Measurements from ENCODE around the gene NEURL2.
A peak's percentile ranks its signal among the peaks of the same experiment; 100 is the strongest.
"Not testable (repeated sequence)": the region's sequence is repeated elsewhere in the genome, so short reads cannot be mapped to it uniquely, and the experiment has no call there.

The NEURL2 gene

DNA sequence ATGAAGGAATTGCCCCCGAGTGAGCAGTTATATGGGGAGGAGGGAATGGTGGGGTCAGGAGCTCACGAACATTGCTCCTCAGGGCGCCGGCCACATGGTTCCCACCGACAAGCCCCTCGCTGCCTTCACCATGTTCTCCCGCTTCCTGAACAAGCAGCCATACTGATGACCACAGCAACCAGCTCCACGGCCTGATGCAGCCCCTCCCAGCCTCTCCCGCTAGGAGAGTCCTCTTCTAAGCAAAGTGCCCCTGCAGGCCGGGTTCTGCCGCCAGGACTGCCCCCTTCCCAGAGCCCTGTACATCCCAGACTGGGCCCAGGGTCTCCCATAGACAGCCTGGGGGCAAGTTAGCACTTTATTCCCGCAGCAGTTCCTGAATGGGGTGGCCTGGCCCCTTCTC lies 7.3 kb upstream of the NEURL2 start:
- no peak for DNase-seq (ENCODE audit: low read depth)

DNA sequence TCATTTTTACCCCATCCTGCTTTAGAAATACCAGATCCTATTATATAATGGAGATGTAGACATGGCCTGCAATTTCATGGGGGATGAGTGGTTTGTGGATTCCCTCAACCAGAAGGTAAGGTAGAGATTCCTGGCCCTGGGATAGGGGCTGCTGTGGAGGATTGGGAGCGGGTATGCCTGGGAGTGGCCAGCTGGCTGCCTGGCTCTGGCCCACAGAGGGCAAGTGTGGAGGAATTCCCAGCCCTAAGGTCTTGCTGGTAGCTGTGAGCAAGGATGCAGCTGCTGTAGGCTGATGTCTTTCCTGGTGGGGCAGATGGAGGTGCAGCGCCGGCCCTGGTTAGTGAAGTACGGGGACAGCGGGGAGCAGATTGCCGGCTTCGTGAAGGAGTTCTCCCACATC lies 6.7 kb upstream of the NEURL2 start:
- DNase-seq (ENCODE audit: low read depth) = no peak

GRCh38 chr20:45897289-45897688 lies 6.3 kb upstream of the NEURL2 start:
- no peak for DNase-seq (ENCODE audit: low read depth)

DNA sequence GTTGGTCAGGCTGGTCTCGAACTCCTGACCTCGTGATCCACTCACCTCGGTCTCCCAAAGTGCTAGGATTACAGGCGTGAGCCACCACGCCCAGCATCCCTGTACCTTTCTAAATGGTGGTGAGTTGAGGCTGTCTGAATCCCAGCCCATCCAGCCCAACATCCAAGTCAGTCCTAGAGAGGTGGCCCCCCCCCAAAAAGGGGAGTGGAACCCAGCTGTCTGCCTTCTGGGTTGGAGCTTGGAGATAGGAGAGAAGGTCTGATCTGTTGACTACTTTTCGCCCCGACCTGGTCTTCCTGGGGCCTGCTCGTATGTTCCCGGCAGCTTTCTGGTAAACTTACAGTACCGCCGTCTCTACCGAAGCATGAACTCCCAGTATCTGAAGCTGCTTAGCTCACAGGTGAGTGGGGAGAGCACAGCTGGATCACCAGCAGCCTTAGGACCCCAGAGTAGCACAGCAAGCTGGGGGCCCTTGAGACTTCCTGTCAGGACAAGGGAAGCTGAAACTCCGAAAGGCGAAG lies 5.7 kb upstream of the NEURL2 start:
- DNase-seq (ENCODE audit: low read depth) = no peak

- no peak for DNase-seq (ENCODE audit: low read depth)
Observed at GRCh38 chr20:45894797-45895196, 3.8 kb upstream of the NEURL2 start.

- no peak for DNase-seq (ENCODE audit: low read depth)
Observed at GRCh38 chr20:45893831-45894230, 2.8 kb upstream of the NEURL2 start.

- DNase-seq (ENCODE audit: low read depth) = no peak
Observed at GRCh38 chr20:45892828-45893500, 2.0 kb upstream of the NEURL2 start.

DNA sequence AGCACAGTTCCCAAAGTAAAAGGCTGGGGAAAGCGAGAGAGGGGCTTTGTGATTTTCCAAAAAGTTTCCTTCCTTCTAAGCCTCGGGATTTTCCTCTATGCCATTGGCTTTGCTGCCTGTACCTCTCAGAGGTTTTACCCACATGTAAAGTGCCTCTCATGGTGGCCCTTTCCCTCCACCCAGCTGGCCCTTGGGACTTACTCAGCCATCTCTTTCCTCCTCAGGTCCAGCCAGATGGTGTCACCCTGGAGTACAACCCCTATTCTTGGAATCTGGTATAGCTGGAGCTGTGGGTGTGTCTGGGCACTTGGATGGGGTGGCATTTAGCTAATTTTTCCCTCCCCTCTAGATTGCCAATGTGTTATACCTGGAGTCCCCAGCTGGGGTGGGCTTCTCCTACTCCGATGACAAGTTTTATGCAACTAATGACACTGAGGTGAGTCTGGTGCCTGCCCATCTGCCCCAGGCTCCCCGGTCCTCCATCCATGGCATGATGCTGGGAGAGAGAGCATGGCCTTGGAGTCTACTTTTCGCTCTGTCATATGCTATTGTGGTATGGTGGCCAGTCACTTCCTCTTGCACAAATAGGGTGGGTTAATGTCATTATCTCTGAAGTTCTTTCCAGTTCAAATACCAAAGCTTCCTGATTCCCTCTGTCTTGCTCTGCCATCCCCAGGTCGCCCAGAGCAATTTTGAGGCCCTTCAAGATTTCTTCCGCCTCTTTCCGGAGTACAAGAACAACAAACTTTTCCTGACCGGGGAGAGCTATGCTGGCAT lies 1.2 kb upstream of the NEURL2 start:
- DNase-seq (ENCODE audit: low read depth) = no peak

DNA sequence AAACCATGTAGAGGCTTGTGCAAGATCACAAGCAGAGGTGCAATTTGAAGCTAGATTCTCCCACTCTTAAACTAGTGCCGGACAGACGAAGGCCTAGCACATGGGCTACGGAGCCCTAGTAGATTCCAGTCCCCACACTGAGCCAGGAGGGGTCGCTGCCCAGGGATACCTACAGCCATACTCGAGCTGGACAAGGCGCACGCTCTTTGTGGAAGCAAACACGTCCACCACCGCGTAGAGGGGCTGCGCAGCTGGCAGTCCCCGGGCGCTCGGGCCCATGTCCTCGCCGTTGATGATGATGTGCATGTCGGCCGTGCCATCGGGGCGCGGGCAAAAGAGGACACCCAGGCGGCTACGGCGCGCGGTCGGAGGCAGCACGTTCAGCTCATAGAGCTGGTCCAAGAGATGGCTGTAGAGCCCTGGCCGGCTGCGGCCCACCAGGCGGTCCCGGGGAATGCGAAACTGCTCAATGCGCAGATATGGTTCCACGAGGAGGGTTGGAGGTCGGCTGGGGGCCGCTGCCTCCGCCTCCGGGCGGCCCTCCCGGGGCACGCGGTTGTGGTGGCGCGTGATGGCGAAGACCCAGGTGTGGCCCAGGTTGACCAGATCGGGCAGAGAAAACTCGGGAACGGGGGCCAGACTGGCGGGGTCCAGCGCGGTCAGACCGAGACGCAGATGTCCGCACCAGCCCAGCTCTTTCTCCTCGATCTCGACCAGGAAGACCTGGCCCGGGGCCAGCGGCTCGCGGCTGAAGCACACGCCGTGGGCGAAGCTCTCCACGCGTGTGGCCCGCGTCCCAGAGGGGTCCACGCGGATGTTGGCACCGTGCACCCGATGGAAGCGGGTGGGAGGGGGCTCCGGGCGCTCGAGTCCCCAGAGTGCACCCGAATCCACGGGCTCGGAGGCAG lies 677 bp downstream of the NEURL2 start:
- DNase-seq (ENCODE audit: low read depth) = no peak

DNA sequence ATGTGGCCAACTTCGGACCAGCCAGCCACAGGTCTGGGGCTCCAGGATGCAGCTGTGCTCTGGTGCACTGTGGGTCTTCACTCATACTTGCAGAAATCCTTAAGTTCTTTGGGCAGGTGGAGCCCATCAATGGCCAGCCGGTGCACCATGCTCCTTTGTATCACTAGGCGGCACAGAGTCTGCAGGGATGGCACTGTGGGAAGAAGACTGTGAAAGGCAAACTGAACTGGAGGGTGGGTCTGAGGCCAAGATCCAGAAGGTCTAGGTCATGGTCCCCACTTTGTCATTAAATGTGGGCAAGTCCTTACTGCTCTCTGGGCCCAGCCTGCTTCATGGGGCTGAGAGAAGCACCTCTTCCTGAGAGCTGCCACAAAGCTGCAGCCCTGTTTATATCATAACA lies 2.3 kb downstream of the NEURL2 start:
- no peak for DNase-seq (ENCODE audit: low read depth)

GRCh38 chr20:45887346-45887715 lies 3.7 kb downstream of the NEURL2 start, which contains the start of gene SPATA25:
SPATA25 (minus strand) TSS chr20:45887622; CDS start chr20:45887590, 32 bp downstream.
- no peak for DNase-seq (ENCODE audit: low read depth)

DNA sequence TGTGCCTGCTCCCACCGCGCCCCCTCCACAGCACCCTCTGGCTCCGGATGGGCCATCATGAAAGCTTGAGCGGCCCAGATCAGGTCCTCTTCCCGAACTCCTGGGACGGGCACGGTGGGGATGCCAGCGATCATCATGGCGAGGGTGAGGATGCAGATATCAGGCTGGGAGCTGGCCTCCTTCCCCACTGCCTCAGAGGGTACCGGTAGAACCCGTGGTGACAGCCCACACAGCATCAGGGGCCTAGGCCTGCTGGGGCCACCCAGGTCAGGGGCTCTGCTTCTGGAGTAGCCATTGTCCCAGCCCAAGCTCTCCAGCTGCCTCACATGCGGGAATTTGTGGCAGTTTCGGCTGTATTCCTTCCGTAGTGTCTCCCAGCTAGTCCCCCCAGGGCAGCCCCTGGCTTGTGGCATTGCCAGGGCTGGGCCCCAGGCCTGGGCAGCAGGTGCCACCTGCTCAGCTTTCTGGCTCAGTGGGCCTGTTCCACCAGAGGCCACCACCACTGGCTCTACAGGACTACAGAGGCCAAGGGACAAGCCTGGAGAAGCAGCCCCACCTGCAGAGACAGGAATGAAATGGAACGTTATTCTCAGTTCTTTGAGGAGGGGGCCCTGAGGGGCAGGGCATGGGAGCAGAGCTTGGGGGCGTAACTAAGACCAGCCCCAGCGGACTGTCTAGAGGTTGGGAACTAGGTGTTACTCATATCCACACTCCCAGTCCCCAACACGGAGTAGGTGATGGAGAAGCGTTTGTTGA lies 4.2 kb downstream of the NEURL2 start:
- no peak for DNase-seq (ENCODE audit: low read depth)

DNA sequence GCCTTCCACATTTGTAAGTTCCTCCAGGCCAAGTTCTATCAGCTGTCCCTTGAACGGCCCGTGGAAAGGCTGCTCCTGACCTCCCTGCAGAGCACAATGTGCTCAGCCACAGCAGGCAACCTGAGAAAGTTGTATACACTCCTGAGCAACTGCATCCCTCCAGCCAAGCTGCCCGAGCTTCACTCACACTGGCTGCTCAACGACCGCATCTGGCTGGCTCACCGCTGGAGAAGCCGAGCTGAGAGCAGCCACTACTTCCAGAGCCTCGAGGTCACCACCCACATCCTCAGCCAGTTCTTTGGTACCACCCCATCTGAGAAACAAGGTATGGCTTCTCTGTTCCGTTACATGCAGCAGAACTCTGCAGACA lies 7.9 kb downstream of the NEURL2 start:
- no peak for DNase-seq (ENCODE audit: low read depth)

DNA sequence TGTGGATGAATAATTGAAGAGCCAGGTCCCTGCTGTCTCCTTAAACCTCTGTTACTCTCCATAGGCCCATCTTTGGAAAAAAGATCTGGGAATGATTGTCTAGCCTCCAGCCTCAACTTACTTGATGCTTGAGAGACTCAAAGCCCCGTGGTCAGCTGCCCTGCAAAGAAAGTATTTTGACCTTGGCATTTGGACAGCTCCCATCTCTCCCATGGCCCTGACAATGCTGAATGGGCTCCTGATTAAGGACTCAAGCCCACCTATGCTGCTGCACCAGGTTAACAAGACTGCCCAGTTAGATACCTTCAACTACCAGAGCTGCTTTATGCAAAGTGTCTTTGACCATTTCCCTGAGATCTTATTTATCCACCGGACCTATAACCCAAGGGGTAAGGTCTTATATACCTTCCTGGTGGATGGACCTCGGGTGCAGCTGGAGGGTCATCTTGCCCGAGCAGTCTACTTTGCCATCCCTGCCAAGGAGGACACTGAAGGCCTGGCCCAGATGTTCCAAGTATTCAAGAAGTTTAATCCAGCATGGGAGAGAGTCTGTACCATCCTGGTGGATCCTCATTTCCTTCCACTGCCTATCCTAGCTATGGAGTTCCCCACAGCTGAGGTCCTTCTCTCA lies 8.4 kb downstream of the NEURL2 start:
- DNase-seq (ENCODE audit: low read depth) = no peak

DNA sequence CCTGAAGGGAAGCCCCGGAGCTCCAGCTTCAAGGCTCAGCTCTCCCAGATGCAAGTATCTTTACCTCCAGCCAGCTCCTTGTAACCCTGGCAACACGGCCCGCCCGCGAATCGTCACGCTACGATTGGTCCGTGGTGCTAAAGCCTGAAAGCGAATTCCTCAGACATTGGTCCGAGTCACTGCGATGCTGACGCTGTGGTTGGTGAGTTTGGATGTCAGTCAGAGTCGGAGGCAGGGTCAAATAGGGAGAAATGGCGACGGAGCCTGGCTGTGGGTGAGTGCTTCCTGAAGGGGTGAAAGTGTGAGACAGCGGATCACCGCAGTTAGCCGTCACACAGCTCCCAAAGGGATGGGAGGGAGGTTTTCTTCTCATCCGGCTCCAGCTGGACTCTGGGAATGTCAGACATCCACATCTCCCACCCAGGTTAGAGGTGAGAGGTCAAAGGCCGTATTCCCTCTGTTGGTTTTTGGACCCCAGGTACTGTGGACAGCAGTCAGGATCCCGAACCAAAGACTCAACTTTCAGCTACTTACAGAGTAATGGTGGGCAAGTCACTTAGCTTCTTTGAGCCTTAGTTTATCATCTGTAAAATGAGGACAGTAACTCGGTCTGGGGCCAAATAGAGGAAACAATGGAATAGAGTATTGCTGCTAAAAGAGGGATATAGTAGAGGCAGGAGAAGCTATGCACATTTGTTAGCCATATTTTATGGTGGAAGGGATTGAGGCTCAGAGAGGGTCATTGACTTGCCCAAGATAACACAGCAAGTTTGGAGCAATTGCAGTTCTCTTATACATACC lies 9.8 kb downstream of the NEURL2 start, which contains the start of gene ZSWIM1:
Gene ZSWIM1, plus strand, starts transcription at position 240 of the 801 bp plus-strand sequence. CDS start 1,366 bp downstream, outside the sequence.
- peak; percentile 98 for DNase-seq (ENCODE audit: low read depth)

GRCh38 chr20:45878076-45878761 lies 12.8 kb downstream of the NEURL2 start:
- no peak for DNase-seq (ENCODE audit: low read depth)

GRCh38 chr20:45874576-45874975 lies 16.4 kb downstream of the NEURL2 start:
- no peak for DNase-seq (ENCODE audit: low read depth)

DNA sequence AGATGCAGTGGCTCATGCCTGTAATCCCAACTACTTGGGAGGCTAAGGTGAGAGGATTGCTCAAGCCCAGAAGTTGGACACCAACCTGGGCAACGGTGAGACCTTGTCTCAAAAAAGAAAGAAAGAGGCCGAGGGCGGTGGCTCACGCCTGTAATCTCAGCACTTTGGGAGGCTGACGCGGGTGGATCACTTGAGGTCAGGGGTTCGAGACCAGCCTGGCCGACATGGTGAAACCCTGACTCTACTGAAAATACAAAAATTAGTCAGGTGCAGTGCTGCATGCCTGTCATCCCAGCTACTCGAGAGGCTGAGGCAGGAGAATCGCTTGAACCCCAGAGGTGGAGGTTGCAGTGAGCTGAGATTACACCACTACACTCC lies 16.9 kb downstream of the NEURL2 start:
- not testable (repeated sequence) for DNase-seq (ENCODE audit: low read depth)

- DNase-seq (ENCODE audit: low read depth) = no peak
Observed at GRCh38 chr20:45873409-45874103, 17.5 kb downstream of the NEURL2 start.
